Measurements from ENCODE around the gene CNTN4. TPM values are rescaled to one million over a fixed set of nuclear protein-coding genes. Genes with fewer than 3 reads are reported as not detected.

CNTN4 gene
- polyA plus RNA-seq, 2 donors, result 0.51 to 0.54 TPM

DNA sequence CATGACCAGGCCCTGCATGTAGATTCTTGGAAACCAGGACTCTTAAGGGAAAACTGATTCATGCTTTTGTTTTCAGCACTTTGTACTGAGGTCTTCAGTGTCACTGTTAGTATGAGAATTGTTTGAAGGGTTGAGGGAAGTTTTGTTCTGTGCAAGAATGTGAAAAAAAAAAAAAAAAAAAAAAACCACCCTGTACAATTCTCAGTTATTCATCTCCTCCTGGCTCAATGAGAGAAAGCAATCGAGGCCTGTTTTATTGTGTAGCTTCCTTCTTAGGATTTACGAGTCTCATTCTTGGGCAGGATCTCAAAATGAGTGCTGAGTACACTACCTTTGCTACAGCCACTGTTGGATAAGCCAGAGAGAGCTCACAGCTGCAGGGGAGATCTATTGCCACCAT is 469.5 kb downstream of the CNTN4 start:
- WGBS, 2 donors, result 61 to 66% methylated on average over 2 of the region's 2 CpGs
- no peaks in the 10 kb centered on the region for H3K9me3 ChIP-seq (ENCODE audit: control insufficient read depth in 2 of 2, insufficient read depth in 1 of 2, low read depth in 1 of 2, low read length in 1 of 2)
- H3K27ac ChIP-seq (ENCODE audit: low read depth in 2 of 2, low read length in 1 of 2), result no peak overlapping the region
- H3K4me3 ChIP-seq (ENCODE audit: low read depth in 1 of 2, low read length in 2 of 2), result no peak overlapping the region
- H3K4me1 ChIP-seq (ENCODE audit: control insufficient read depth in 2 of 2, insufficient read depth in 2 of 2, low read length in 1 of 2), result no peaks in the 10 kb centered on the region
- H3K36me3 ChIP-seq (ENCODE audit: control insufficient read depth in 2 of 2, insufficient read depth in 2 of 2, low read length in 1 of 2), result no peaks in the 10 kb centered on the region
- H3K27me3 ChIP-seq (ENCODE audit: control insufficient read depth in 1 of 2, insufficient read depth in 2 of 2, low read length in 2 of 2), result no peaks in the 10 kb centered on the region

DNA sequence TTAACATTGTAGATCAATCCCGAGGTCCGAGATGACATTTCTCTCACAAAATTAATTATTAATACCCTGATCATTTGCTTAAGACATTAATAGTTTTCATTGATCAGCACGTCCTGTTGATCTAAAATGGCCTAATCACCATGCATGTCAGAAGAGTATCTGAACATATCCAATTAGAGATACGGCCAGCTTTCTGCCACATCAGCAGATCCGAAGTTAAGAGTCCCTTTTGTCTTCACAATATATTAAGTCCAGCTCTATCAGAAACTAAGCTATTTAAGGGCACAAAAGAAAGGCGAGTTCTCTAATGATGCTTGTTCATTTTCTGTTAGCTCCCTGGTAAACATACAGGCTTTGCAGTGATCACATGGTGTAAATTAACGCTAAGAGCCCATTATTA is 470.3 kb downstream of the CNTN4 start:
- Histone ChIP-seq H3K27me3 (ENCODE audit: control insufficient read depth in 1 of 2, insufficient read depth in 2 of 2, low read length in 2 of 2) (no peaks in the 10 kb centered on the region), H3K4me1 (ENCODE audit: control insufficient read depth in 2 of 2, insufficient read depth in 2 of 2, low read length in 1 of 2) (no peaks in the 10 kb centered on the region), H3K36me3 (ENCODE audit: control insufficient read depth in 2 of 2, insufficient read depth in 2 of 2, low read length in 1 of 2) (no peaks in the 10 kb centered on the region), H3K4me3 (ENCODE audit: low read depth in 1 of 2, low read length in 2 of 2) (no peak overlapping the region), H3K27ac (ENCODE audit: low read depth in 2 of 2, low read length in 1 of 2) (no peak overlapping the region), H3K9me3 (ENCODE audit: control insufficient read depth in 2 of 2, insufficient read depth in 1 of 2, low read depth in 1 of 2, low read length in 1 of 2) (no peaks in the 10 kb centered on the region)
- WGBS, 2 donors, result 75 to 84% methylated on average over 7 of the region's 7 CpGs

DNA sequence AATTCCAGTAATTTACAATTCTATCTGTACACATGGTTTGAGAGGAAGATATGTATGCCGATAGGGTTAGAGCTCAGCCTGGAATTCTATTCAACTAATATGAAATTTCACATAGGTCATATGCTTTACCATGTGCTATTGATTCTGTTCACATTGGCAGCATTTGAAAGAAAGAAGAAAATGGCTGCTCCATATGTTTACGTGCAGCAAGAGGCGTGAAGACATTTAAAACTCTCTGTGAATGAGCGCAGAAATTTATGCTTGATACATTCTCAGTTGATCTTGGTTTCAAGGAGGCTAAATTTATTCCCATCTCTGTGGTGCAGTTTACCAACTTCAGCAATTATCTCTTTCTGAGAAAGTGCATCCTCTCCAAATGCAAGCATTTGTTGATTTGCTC is 478.9 kb downstream of the CNTN4 start:
- Histone ChIP-seq H3K36me3 (ENCODE audit: control insufficient read depth in 2 of 2, insufficient read depth in 2 of 2, low read length in 1 of 2) (no peaks in the 10 kb centered on the region), H3K27me3 (ENCODE audit: control insufficient read depth in 1 of 2, insufficient read depth in 2 of 2, low read length in 2 of 2) (no peaks in the 10 kb centered on the region), H3K4me1 (ENCODE audit: control insufficient read depth in 2 of 2, insufficient read depth in 2 of 2, low read length in 1 of 2) (no peaks in the 10 kb centered on the region), H3K27ac (ENCODE audit: low read depth in 2 of 2, low read length in 1 of 2) (no peak overlapping the region), H3K9me3 (ENCODE audit: control insufficient read depth in 2 of 2, insufficient read depth in 1 of 2, low read depth in 1 of 2, low read length in 1 of 2) (no peaks in the 10 kb centered on the region), H3K4me3 (ENCODE audit: low read depth in 1 of 2, low read length in 2 of 2) (no peak overlapping the region)
- 91 to 96% methylated on average over 4 of the region's 4 CpGs for WGBS, 2 donors

DNA sequence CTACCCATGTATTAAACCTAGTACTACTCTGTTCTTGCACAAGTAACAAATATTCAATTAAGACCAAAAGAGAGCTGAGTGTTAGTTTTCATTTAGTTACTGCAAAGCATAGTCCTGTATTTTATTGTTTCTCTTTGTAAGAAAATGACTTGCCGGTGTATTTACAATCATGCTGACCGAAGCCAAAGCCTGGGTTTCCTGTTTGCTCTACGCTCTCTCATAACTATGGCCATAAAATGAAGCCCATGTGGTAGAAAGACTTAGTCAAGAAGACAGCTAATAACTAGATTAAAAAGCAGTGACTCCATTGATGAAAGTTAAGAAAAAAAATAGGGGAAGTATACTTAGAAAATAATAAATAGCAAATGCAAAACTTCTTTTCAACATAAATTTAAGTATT is 479.9 kb downstream of the CNTN4 start:
- Histone ChIP-seq H3K4me1 (ENCODE audit: control insufficient read depth in 2 of 2, insufficient read depth in 2 of 2, low read length in 1 of 2) (no peaks in the 10 kb centered on the region), H3K27ac (ENCODE audit: low read depth in 2 of 2, low read length in 1 of 2) (no peak overlapping the region), H3K4me3 (ENCODE audit: low read depth in 1 of 2, low read length in 2 of 2) (no peak overlapping the region), H3K9me3 (ENCODE audit: control insufficient read depth in 2 of 2, insufficient read depth in 1 of 2, low read depth in 1 of 2, low read length in 1 of 2) (no peaks in the 10 kb centered on the region), H3K27me3 (ENCODE audit: control insufficient read depth in 1 of 2, insufficient read depth in 2 of 2, low read length in 2 of 2) (no peaks in the 10 kb centered on the region), H3K36me3 (ENCODE audit: control insufficient read depth in 2 of 2, insufficient read depth in 2 of 2, low read length in 1 of 2) (no peaks in the 10 kb centered on the region)
- WGBS, 2 donors, result 54 to 56% methylated on average over 3 of the region's 3 CpGs

GRCh38 chr3:2579206-2579605 is 480.5 kb downstream of the CNTN4 start:
- Histone ChIP-seq H3K4me1 (ENCODE audit: control insufficient read depth in 2 of 2, insufficient read depth in 2 of 2, low read length in 1 of 2) (no peaks in the 10 kb centered on the region), H3K9me3 (ENCODE audit: control insufficient read depth in 2 of 2, insufficient read depth in 1 of 2, low read depth in 1 of 2, low read length in 1 of 2) (no peaks in the 10 kb centered on the region), H3K27me3 (ENCODE audit: control insufficient read depth in 1 of 2, insufficient read depth in 2 of 2, low read length in 2 of 2) (no peaks in the 10 kb centered on the region), H3K27ac (ENCODE audit: low read depth in 2 of 2, low read length in 1 of 2) (no peak overlapping the region), H3K4me3 (ENCODE audit: low read depth in 1 of 2, low read length in 2 of 2) (no peak overlapping the region), H3K36me3 (ENCODE audit: control insufficient read depth in 2 of 2, insufficient read depth in 2 of 2, low read length in 1 of 2) (no peaks in the 10 kb centered on the region)
- 64 to 71% methylated on average over 4 of the region's 4 CpGs for WGBS, 2 donors

DNA sequence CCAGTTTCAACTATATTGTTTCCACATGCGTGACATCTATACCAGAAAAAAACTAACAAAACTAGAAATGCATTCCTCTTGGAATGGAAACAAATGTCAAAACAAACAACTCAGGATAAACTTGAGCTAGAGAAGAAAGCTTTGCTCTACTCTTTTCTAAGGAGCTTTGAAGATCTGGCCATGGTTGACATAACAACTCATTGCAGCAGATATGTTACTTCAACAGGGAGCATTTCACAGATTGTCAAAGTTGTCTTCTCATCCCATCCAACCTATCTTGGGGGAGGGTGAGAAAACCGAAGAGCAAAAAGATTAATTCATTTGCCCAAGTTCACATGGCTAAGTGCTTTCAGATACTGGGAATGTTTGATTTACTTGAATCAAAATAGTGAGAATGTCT is 484.4 kb downstream of the CNTN4 start:
- no peaks in the 10 kb centered on the region for H3K36me3 ChIP-seq (ENCODE audit: control insufficient read depth in 2 of 2, insufficient read depth in 2 of 2, low read length in 1 of 2)
- no peak overlapping the region for H3K27ac ChIP-seq (ENCODE audit: low read depth in 2 of 2, low read length in 1 of 2)
- H3K27me3 ChIP-seq (ENCODE audit: control insufficient read depth in 1 of 2, insufficient read depth in 2 of 2, low read length in 2 of 2), result no peaks in the 10 kb centered on the region
- no peaks in the 10 kb centered on the region for H3K9me3 ChIP-seq (ENCODE audit: control insufficient read depth in 2 of 2, insufficient read depth in 1 of 2, low read depth in 1 of 2, low read length in 1 of 2)
- no peaks in the 10 kb centered on the region for H3K4me1 ChIP-seq (ENCODE audit: control insufficient read depth in 2 of 2, insufficient read depth in 2 of 2, low read length in 1 of 2)
- 61 to 63% methylated on average over 2 of the region's 2 CpGs for WGBS, 2 donors
- H3K4me3 ChIP-seq (ENCODE audit: low read depth in 1 of 2, low read length in 2 of 2), result no peak overlapping the region

- Histone ChIP-seq H3K9me3 (ENCODE audit: control insufficient read depth in 2 of 2, insufficient read depth in 1 of 2, low read depth in 1 of 2, low read length in 1 of 2) (no peaks in the 10 kb centered on the region), H3K27ac (ENCODE audit: low read depth in 2 of 2, low read length in 1 of 2) (no peak overlapping the region), H3K27me3 (ENCODE audit: control insufficient read depth in 1 of 2, insufficient read depth in 2 of 2, low read length in 2 of 2) (no peaks in the 10 kb centered on the region), H3K36me3 (ENCODE audit: control insufficient read depth in 2 of 2, insufficient read depth in 2 of 2, low read length in 1 of 2) (no peaks in the 10 kb centered on the region), H3K4me3 (ENCODE audit: low read depth in 1 of 2, low read length in 2 of 2) (no peak overlapping the region), H3K4me1 (ENCODE audit: control insufficient read depth in 2 of 2, insufficient read depth in 2 of 2, low read length in 1 of 2) (no peaks in the 10 kb centered on the region)
- 87 to 93% methylated on average over 6 of the region's 6 CpGs for WGBS, 2 donors
Measured at GRCh38 chr3:2589336-2589969, 490.8 kb downstream of the CNTN4 start.

- H3K4me1 ChIP-seq (ENCODE audit: control insufficient read depth in 2 of 2, insufficient read depth in 2 of 2, low read length in 1 of 2), result no peaks in the 10 kb centered on the region
- H3K27me3 ChIP-seq (ENCODE audit: control insufficient read depth in 1 of 2, insufficient read depth in 2 of 2, low read length in 2 of 2), result no peaks in the 10 kb centered on the region
- H3K27ac ChIP-seq (ENCODE audit: low read depth in 2 of 2, low read length in 1 of 2), result no peak overlapping the region
- H3K36me3 ChIP-seq (ENCODE audit: control insufficient read depth in 2 of 2, insufficient read depth in 2 of 2, low read length in 1 of 2), result no peaks in the 10 kb centered on the region
- H3K9me3 ChIP-seq (ENCODE audit: control insufficient read depth in 2 of 2, insufficient read depth in 1 of 2, low read depth in 1 of 2, low read length in 1 of 2), result no peaks in the 10 kb centered on the region
- H3K4me3 ChIP-seq (ENCODE audit: low read depth in 1 of 2, low read length in 2 of 2), result no peak overlapping the region
- 77 to 90% methylated on average over 4 of the region's 4 CpGs for WGBS, 2 donors
Measured at GRCh38 chr3:2595486-2595885, 496.8 kb downstream of the CNTN4 start.

DNA sequence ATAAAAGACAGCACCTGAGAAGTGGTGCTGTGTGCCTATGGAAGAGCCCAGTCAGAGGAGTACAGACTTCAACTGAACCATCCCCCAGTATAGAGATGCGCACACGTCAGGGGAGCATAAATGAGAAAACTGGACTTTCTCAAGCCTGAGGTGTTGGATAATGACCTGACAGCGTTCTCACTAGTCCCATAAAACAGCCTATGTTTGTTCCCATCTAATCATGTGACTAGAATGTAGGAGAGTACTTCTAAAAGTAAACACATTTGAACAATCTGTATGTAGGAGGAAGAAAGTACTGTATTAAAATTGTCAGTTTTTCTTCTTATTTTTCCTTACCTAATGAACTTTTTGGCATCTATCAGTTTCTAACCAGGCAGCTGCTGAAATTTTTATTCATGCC is 498.9 kb downstream of the CNTN4 start:
- Histone ChIP-seq H3K4me3 (ENCODE audit: low read depth in 1 of 2, low read length in 2 of 2) (no peak overlapping the region), H3K27me3 (ENCODE audit: control insufficient read depth in 1 of 2, insufficient read depth in 2 of 2, low read length in 2 of 2) (no peaks in the 10 kb centered on the region), H3K36me3 (ENCODE audit: control insufficient read depth in 2 of 2, insufficient read depth in 2 of 2, low read length in 1 of 2) (no peaks in the 10 kb centered on the region), H3K4me1 (ENCODE audit: control insufficient read depth in 2 of 2, insufficient read depth in 2 of 2, low read length in 1 of 2) (no peaks in the 10 kb centered on the region), H3K27ac (ENCODE audit: low read depth in 2 of 2, low read length in 1 of 2) (no peak overlapping the region), H3K9me3 (ENCODE audit: control insufficient read depth in 2 of 2, insufficient read depth in 1 of 2, low read depth in 1 of 2, low read length in 1 of 2) (no peaks in the 10 kb centered on the region)
- 78 to 85% methylated on average over 3 of the region's 3 CpGs for WGBS, 2 donors

DNA sequence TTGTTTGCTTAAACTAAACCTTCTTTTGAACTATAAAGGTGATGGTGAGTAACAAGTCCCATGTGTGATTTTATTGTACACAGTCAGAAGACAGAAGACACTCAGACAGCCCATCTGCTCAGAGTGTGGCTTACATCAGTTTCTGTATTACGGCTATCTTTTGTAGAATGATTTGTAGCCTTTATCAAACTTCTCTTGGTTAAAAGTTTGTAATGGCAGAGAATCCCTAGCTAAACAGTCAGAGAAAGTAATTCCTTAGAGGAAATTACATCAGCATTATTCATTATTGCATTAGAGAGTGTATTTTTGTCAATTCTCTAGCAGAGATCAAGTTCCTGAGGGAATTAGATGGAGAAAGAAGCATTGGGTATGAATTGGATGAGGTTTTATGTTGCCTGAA is 500.8 kb downstream of the CNTN4 start:
- WGBS, 2 donors, result 84 to 90% methylated on average over 1 of the region's 1 CpG
- H3K27ac ChIP-seq (ENCODE audit: low read depth in 2 of 2, low read length in 1 of 2), result no peak overlapping the region
- H3K4me3 ChIP-seq (ENCODE audit: low read depth in 1 of 2, low read length in 2 of 2), result no peak overlapping the region
- H3K9me3 ChIP-seq (ENCODE audit: control insufficient read depth in 2 of 2, insufficient read depth in 1 of 2, low read depth in 1 of 2, low read length in 1 of 2), result no peaks in the 10 kb centered on the region
- no peaks in the 10 kb centered on the region for H3K4me1 ChIP-seq (ENCODE audit: control insufficient read depth in 2 of 2, insufficient read depth in 2 of 2, low read length in 1 of 2)
- H3K36me3 ChIP-seq (ENCODE audit: control insufficient read depth in 2 of 2, insufficient read depth in 2 of 2, low read length in 1 of 2), result no peaks in the 10 kb centered on the region
- H3K27me3 ChIP-seq (ENCODE audit: control insufficient read depth in 1 of 2, insufficient read depth in 2 of 2, low read length in 2 of 2), result no peaks in the 10 kb centered on the region
